GM23248 (cell line): Measurements from ENCODE around the gene ATG7. TPM values are rescaled to one million over a fixed set of nuclear protein-coding genes. Genes with fewer than 3 reads are reported as not detected.

ENCODE experiments used
- DNase-seq: peaks from one replicate; pipeline ENCODE4 v3.0.0-alpha.2; 2015
- H2AFZ ChIP-seq: fragments of 200-600 bp; sonication (generic); 2 replicates; pipeline ENCODE4 v1.6.1; 2016; ENCODE audit warnings: antibody characterized with exemption
- H3F3A ChIP-seq: fragments of 200-600 bp; sonication (generic); 2 replicates; pipeline ENCODE4 v1.6.1; 2016; ENCODE audit warnings: mild to moderate bottlenecking, antibody characterized with exemption, mixed run types; ENCODE audit not compliant: insufficient read depth
- H3K27ac ChIP-seq: fragments of 200-600 bp; sonication (generic); 2 replicates; pipeline ENCODE4 v1.5.1; 2016; ENCODE audit warnings: mild to moderate bottlenecking
- H3K27me3 ChIP-seq: fragments of 200-600 bp; sonication (generic); replicated peaks from 2 replicates; pipeline ENCODE4 v1.6.1; 2016; ENCODE audit warnings: mild to moderate bottlenecking; ENCODE audit not compliant: insufficient read depth
- H3K36me3 ChIP-seq: fragments of 200-600 bp; sonication (generic); 2 replicates; pipeline ENCODE4 v1.6.1; 2016; ENCODE audit warnings: low read depth, mild to moderate bottlenecking
- H3K4me1 ChIP-seq: fragments of 200-600 bp; sonication (generic); 2 replicates; pipeline ENCODE4 v1.6.1; 2016; ENCODE audit warnings: mild to moderate bottlenecking; ENCODE audit not compliant: insufficient read depth
- H3K4me2 ChIP-seq: fragments of 200-600 bp; sonication (generic); one replicate; pipeline ENCODE4 v1.6.1; 2016; ENCODE audit warnings: mild to moderate bottlenecking; ENCODE audit not compliant: unreplicated experiment
- H3K4me3 ChIP-seq: fragments of 200-600 bp; sonication (generic); 2 replicates; pipeline ENCODE4 v1.5.1; 2016; ENCODE audit warnings: mild to moderate bottlenecking
- H3K79me2 ChIP-seq: fragments of 200-600 bp; sonication (generic); 2 replicates; pipeline ENCODE4 v1.6.1; 2016; ENCODE audit warnings: mild to moderate bottlenecking; ENCODE audit not compliant: insufficient read depth
- H3K9ac ChIP-seq: fragments of 200-600 bp; sonication (generic); 2 replicates; pipeline ENCODE4 v1.6.1; 2016; ENCODE audit warnings: mild to moderate bottlenecking
- H3K9me2 ChIP-seq: fragments of 200-600 bp; sonication (generic); 2 replicates; pipeline ENCODE4 v1.6.1; 2016; ENCODE audit warnings: mixed run types, mild to moderate bottlenecking, moderate library complexity; ENCODE audit not compliant: insufficient read depth
- H3K9me3 ChIP-seq: fragments of 200-600 bp; sonication (generic); one replicate; pipeline ENCODE4 v1.6.1; 2017; ENCODE audit warnings: low read depth
- H4K20me1 ChIP-seq: fragments of 200-600 bp; sonication (generic); 2 replicates; pipeline ENCODE4 v1.6.0; 2016; ENCODE audit not compliant: insufficient read depth
- EZH2 ChIP-seq: fragments of 200-600 bp; sonication (generic); IDR thresholded peaks from 2 replicates; pipeline ENCODE4 v1.6.1; 2018; ENCODE audit warnings: antibody characterized with exemption, mild to moderate bottlenecking; ENCODE audit not compliant: insufficient read depth, poor library complexity, severe bottlenecking
- EZH2phosphoT487 ChIP-seq: fragments of 200-600 bp; sonication (generic); IDR thresholded peaks from 2 replicates; pipeline ENCODE4 v1.6.1; 2018; ENCODE audit warnings: antibody characterized with exemption, moderate library complexity, mild to moderate bottlenecking, low read depth; ENCODE audit not compliant: insufficient read depth
- WGBS, 2 experiments: methylation state at CpG; one replicate each; pipeline ENCODE4 v1.1.6; 2015 to 2017; ENCODE audit warnings: low lambda C conversion rate in 2 of 2, low coverage in 1 of 2; ENCODE audit errors: missing lambda C conversion rate in 2 of 2; 5-methylcytosine and 5-hydroxymethylcytosine counted together
- in situ Hi-C: fragments of 300-500 bp; cut with MboI; formaldehyde crosslinking; loops from 2 replicates; pipeline ENCODE4 v1.15.0; 2020
- polyA plus RNA-seq: library from polyadenylated mRNA; unstranded; fragments of >200 nt; fragmentation: Nextera tagmentation; extraction: Ambion mirVana; gene quantifications from 2 replicates; pipeline ENCODE4 v1.2.1, GENCODE V29; 2016
- total RNA-seq: library from RNA; depleted of rRNA; stranded (reverse); fragments of >200 nt; shearing (Covaris generic); gene quantifications from 2 replicates; pipeline ENCODE4 v1.2.3, GENCODE V29; 2014; rRNA removed

Gene ATG7, protein sequence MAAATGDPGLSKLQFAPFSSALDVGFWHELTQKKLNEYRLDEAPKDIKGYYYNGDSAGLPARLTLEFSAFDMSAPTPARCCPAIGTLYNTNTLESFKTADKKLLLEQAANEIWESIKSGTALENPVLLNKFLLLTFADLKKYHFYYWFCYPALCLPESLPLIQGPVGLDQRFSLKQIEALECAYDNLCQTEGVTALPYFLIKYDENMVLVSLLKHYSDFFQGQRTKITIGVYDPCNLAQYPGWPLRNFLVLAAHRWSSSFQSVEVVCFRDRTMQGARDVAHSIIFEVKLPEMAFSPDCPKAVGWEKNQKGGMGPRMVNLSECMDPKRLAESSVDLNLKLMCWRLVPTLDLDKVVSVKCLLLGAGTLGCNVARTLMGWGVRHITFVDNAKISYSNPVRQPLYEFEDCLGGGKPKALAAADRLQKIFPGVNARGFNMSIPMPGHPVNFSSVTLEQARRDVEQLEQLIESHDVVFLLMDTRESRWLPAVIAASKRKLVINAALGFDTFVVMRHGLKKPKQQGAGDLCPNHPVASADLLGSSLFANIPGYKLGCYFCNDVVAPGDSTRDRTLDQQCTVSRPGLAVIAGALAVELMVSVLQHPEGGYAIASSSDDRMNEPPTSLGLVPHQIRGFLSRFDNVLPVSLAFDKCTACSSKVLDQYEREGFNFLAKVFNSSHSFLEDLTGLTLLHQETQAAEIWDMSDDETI
- total RNA-seq: 44.8 and 67.5 TPM in 2 replicates
- polyA plus RNA-seq: 40.5 and 42.2 TPM in 2 replicates

DNA sequence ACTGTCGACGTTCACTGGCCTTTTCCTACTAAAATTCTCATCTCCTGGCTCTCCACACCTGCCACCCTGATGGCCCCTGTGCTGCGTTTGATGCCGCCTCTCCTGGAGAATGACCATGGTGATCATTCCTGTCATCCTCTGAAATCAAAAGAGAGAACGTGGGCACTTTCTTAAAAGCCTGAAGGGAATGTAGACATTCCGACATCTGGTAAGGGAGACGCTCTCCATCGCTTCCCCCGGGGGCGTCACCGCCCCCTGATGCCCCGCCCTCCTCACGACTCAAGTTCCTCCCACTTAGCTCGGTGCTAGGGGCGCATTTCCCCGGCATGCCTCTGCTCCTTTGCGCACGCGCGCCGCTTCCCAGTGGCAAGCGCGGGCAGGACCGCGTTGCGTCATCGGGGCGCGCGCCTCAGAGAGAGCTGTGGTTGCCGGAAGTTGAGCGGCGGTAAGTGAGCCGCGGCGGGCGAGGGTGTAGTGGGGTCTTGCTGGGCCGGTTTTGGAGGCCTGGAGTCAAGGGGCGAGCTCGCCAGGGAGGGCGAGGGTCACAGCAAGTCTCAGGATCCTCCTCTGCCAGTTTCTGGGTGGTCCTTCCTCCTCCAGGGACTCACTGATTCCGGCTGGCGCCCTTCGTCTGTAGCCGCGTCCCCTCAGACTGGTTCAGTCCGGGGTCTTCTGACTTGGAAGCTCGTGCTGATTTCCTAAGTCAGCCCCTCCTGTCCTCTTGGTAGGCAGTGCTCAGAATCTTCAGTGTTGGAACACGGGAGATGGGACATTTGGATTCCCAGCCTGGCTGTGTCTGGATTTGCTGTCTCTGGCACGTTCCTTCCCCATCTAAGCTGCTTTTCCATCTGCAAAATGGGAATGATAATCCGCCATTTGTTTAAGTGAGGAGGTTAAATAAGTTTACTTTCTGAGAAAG, at the start of gene ATG7:
TSS of gene ATG7 (plus strand) at position 412 of the 919 bp plus-strand sequence. CDS start 26,299 bp downstream, outside the sequence.
- Histone ChIP-seq H3K4me2 (peak within 1 kb of the TSS; percentile 90), H3K9me3 (no peaks in the 10 kb centered on the region), H4K20me1 (no peaks in the 10 kb centered on the region), H3K9ac (peak within 1 kb of the TSS; percentile 88), H3K79me2 (peaks cover 50% of the 10 kb centered on the region), H3K4me1 (peaks cover 13% of the 10 kb centered on the region), H3K4me3 (peak within 1 kb of the TSS; percentile 90), H3K27ac (peak within 1 kb of the TSS; percentile 50), H3K9me2 (no peaks in the 10 kb centered on the region), H3F3A (peaks cover 6% of the 10 kb centered on the region; the same call in 1 of the 2 replicates), H2AFZ (peak within 1 kb of the TSS; percentile 87), H3K27me3 (no peaks in the 10 kb centered on the region), H3K36me3 (no peaks in the 10 kb centered on the region)
- TF ChIP-seq EZH2: no peak
- TF ChIP-seq EZH2phosphoT487: no peak
- peak; percentile 99 for DNase-seq
- in situ Hi-C loops: no loop called here
- 1 to 4% methylated on average over 40 to 43 of the region's 51 CpGs for WGBS, 2 experiments

DNA sequence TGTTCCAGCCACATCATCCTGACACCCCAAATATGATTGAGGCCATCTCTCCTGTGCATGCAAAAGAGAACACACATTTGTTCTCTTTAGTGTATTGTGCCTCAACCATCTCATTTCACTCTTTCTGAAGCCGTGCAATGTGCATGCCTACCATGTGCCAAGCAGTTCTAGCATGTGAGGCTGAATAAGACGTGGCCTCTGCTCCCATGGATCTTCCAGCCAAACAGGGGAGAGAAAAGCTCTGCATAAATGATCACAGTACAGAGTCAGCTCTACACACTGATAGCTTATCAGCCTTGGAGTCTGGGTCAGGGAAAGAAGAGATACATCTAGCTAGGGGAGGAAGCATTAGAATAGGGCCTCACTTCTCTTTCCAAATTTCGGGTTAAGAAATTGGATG, 48.2 kb upstream of the ATG7 start:
- H3K36me3 ChIP-seq: no peaks in the 10 kb centered on the region
- H3K9ac ChIP-seq: no peak overlapping the region
- no peak overlapping the region for H2AFZ ChIP-seq
- H4K20me1 ChIP-seq: no peaks in the 10 kb centered on the region
- H3K4me3 ChIP-seq: no peak overlapping the region
- no peaks in the 10 kb centered on the region for H3K9me3 ChIP-seq
- no peaks in the 10 kb centered on the region for H3K27me3 ChIP-seq
- WGBS, 2 experiments: 96 to 98% methylated on average over 3 of the region's 3 CpGs
- peaks cover 35% of the 10 kb centered on the region for H3F3A ChIP-seq
- no peak for TF ChIP-seq EZH2
- in situ Hi-C loops: no loop called here
- peaks cover 27% of the 10 kb centered on the region for H3K4me1 ChIP-seq
- H3K9me2 ChIP-seq: no peaks in the 10 kb centered on the region
- H3K27ac ChIP-seq: no peak overlapping the region
- no peak for DNase-seq
- H3K4me2 ChIP-seq: no peak overlapping the region
- H3K79me2 ChIP-seq: peaks cover 70% of the 10 kb centered on the region

DNA sequence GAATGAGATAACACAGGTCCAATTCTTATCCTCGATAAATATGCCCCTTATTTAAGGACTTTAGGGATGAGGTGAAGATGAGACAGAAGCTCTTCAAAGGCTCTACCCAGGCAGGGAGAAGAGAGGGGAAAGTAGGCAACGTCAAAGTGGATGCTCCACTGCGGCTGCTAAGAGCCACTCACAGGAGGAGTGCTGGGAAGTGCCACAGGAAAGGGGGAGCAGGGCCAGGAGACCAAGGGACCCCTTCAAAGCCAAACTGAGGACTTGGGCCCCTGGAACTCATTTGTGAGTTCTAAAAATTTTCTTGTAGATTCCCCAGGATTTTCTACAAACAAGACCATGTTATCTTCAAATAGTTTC, 47.3 kb upstream of the ATG7 start:
- Histone ChIP-seq H3K27me3 (no peaks in the 10 kb centered on the region), H2AFZ (peak overlapping the region; percentile 76; the same call in 1 of the 2 replicates), H3K4me3 (peak overlapping the region; percentile 79), H3K4me1 (peaks cover 27% of the 10 kb centered on the region), H3K9ac (peak overlapping the region; percentile 88), H3K79me2 (peaks cover 70% of the 10 kb centered on the region), H3K36me3 (no peaks in the 10 kb centered on the region), H4K20me1 (no peaks in the 10 kb centered on the region), H3K4me2 (peak overlapping the region; percentile 99), H3K9me2 (no peaks in the 10 kb centered on the region), H3K9me3 (no peaks in the 10 kb centered on the region), H3F3A (peaks cover 35% of the 10 kb centered on the region), H3K27ac (peak overlapping the region; percentile 99)
- 88 to 90% methylated on average over 3 of the region's 3 CpGs for WGBS, 2 experiments
- no peak for DNase-seq
- no peak for TF ChIP-seq EZH2phosphoT487
- no peak for TF ChIP-seq EZH2
- in situ Hi-C loops: no loop called here

DNA sequence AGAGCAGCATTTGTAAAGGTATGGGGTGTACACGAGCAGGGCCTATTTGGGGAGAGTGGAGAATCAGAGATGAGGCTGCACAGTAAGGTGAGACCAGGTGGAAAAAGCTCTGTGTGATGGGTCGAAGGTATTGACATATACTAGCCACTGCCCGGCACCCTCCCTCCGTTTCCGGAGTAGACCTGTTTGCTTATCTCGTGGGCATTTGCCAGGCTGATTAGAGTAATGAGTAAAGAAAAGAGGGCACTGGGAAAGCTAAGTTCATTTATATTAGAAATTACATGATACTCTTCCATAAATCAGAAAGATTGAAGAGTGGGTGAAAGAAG, 46.2 kb upstream of the ATG7 start:
- Histone ChIP-seq H3K27ac (peak overlapping the region; percentile 99), H3K4me2 (peak overlapping the region; percentile 99), H4K20me1 (no peaks in the 10 kb centered on the region), H3K4me3 (peak overlapping the region; percentile 79), H2AFZ (peak overlapping the region; percentile 76), H3K79me2 (peaks cover 66% of the 10 kb centered on the region), H3K27me3 (no peaks in the 10 kb centered on the region), H3K4me1 (peaks cover 35% of the 10 kb centered on the region), H3F3A (peaks cover 35% of the 10 kb centered on the region), H3K9ac (peak overlapping the region; percentile 88), H3K9me2 (no peaks in the 10 kb centered on the region), H3K9me3 (no peaks in the 10 kb centered on the region), H3K36me3 (no peaks in the 10 kb centered on the region)
- no peak for DNase-seq
- in situ Hi-C loops: no loop called here
- TF ChIP-seq EZH2 (no peak), EZH2phosphoT487 (no peak)
- WGBS, 2 experiments: 82 to 83% methylated on average over 6 of the region's 6 CpGs
